CD4-positive, alpha-beta T cell (primary cell): ENCODE results near the gene STK24. TPM values are rescaled to one million over a fixed set of nuclear protein-coding genes. Genes with fewer than 3 reads are reported as not detected.

Source experiments
- ATAC-seq: fragments of 200-7000 bp; cut with Tn5 transposase; one replicate; pipeline ENCODE4 v1.10.0; 2022; ENCODE audit warnings: mild to moderate bottlenecking; ENCODE audit not compliant: poor library complexity
- CTCF ChIA-PET: fragments of 350-600 bp; sonication (Branson Sonifier 250); formaldehyde crosslinking; loops from one replicate; lab custom pipeline; 2021; ENCODE audit warnings: antibody characterized with exemption, inconsistent platforms; lab: Charles Lee
- POLR2A ChIA-PET: fragments of 350-600 bp; sonication (Branson Sonifier 250); formaldehyde crosslinking; loops from one replicate; lab custom pipeline; 2021; ENCODE audit warnings: antibody characterized with exemption, inconsistent platforms; lab: Charles Lee
- DNase-seq, 14 experiments: peaks; one replicate each; pipeline ENCODE4 v3.0.0-alpha.2; 2013 to 2020; ENCODE audit warnings: mixed read lengths in 2 of 14
- H3K27ac ChIP-seq, 2 donors: one replicate each; pipeline versions ENCODE4 v1.5.1 to v1.7.0; 2013; ENCODE audit warnings: low read length in 2 of 2, low read depth in 1 of 2, mild to moderate bottlenecking in 1 of 2
- H3K27me3 ChIP-seq, 2 experiments: 1 replicate in 1 of 2; 2 replicates in 1 of 2; pipeline versions ENCODE4 v1.6.1 to v1.7.0; 2013; ENCODE audit warnings: low read length in 2 of 2, control low read depth in 1 of 2, mild to moderate bottlenecking in 1 of 2, moderate library complexity in 1 of 2; ENCODE audit not compliant: insufficient read depth in 2 of 2, control insufficient read depth in 1 of 2
- H3K36me3 ChIP-seq: one replicate; pipeline ENCODE4 v1.6.1; 2013; ENCODE audit warnings: low read length, control low read depth; ENCODE audit not compliant: insufficient read depth
- H3K4me1 ChIP-seq: one replicate; pipeline ENCODE4 v1.6.1; 2013; ENCODE audit warnings: low read length, control low read depth; ENCODE audit not compliant: insufficient read depth
- H3K4me3 ChIP-seq: one replicate; pipeline ENCODE4 v1.5.1; 2013; ENCODE audit warnings: mild to moderate bottlenecking, low read length, moderate library complexity
- H3K9me3 ChIP-seq, 2 experiments: 1 replicate in 1 of 2; 2 replicates in 1 of 2; pipeline versions ENCODE4 v1.6.1 to v1.7.0; 2013; ENCODE audit warnings: low read length in 2 of 2, mild to moderate bottlenecking in 2 of 2, control low read depth in 1 of 2, moderate library complexity in 1 of 2; ENCODE audit not compliant: control insufficient read depth in 1 of 2, insufficient read depth in 1 of 2
- H3K27ac Mint-ChIP-seq: one replicate; pipeline ENCODE4 v1.8.0; 2020; ENCODE audit warnings: mixed read lengths
- H3K27me3 Mint-ChIP-seq: one replicate; pipeline ENCODE4 v1.8.0; 2021; ENCODE audit warnings: mixed read lengths
- H3K36me3 Mint-ChIP-seq: one replicate; pipeline ENCODE4 v1.8.0; 2021; ENCODE audit warnings: low read depth, mixed read lengths
- H3K4me1 Mint-ChIP-seq: one replicate; pipeline ENCODE4 v1.8.0; 2021; ENCODE audit warnings: low read depth, mixed read lengths
- H3K4me3 Mint-ChIP-seq: one replicate; pipeline ENCODE4 v1.8.0; 2020; ENCODE audit warnings: mild to moderate bottlenecking, mixed read lengths
- H3K9me3 Mint-ChIP-seq: one replicate; pipeline ENCODE4 v1.8.0; 2020; ENCODE audit warnings: mixed read lengths
- intact Hi-C, 2 experiments: fragments of 100-400 bp; cut with DNase I in 1 of 2; cut with micrococcal nuclease in 1 of 2; formaldehyde crosslinking; loops; one replicate each; pipeline versions ENCODE4 v1.15.1 to v1.9.0; 2023 to 2025; cut with DNase I, micrococcal nuclease
- total RNA-seq, 174 experiments: library from RNA in 2 of 174; stranded (reverse) in 2 of 174; gene quantifications; one replicate each; pipeline ENCODE4 v1.2.3 and lab custom pipeline; 2021 to 2026
- TF ChIP-seq, protein P1 (sequence below): fragments of 200-600 bp; IDR thresholded peaks from one replicate; pipeline ENCODE4 v1.8.0; 2022; ENCODE audit warnings: antibody characterized with exemption, mild to moderate bottlenecking

The STK24 gene
- total RNA-seq, 2 experiments from 2014 or later: 82.3 to 85.2 TPM

DNA sequence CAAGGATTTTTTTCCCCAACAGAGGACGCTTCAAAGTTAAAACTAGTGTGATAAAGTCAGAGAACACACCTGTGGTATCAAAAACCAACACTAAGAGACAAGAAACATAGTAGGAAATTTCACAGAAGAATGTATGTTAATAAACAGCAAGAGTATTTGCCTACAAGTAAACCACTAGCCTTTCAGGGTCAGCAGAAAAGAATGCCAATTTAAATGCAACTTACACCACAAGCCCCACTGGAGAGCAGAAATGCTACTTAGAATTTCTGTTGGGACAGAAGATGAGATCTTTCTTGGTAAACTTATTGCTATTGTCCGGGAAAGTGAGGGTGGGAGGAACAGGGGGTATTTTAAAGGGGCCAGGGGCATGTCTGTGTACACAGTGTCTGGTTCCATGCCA, 68.6 kb downstream of the STK24 start:
- ATAC-seq: no peak
- ChIA-PET POLR2A (interaction anchor here (0.9 to 1.2 kb wide), 2 partner anchors 16 to 32 kb away, joined by 3 read pairs; no protein-coding TSS in a partner anchor), CTCF (interaction anchor here (1.5 kb wide), 1 partner anchor 10 kb away, joined by 3 read pairs; no protein-coding TSS in a partner anchor)
- intact Hi-C loops: loop anchor here in 1 of 2 experiments (2.0 kb wide), 1 partner anchor 19 kb away; no protein-coding TSS in a partner anchor
- Mint-ChIP-seq H3K36me3 (peaks cover 57% of the 10 kb centered on the region), H3K4me1 (peaks cover 96% of the 10 kb centered on the region), H3K9me3 (no peaks in the 10 kb centered on the region), H3K27ac (peak overlapping the region; percentile 82), H3K4me3 (no peak overlapping the region), H3K27me3 (no peaks in the 10 kb centered on the region)
- H3K27ac ChIP-seq: peak overlapping the region in 1 of 2 donors; percentile 9
- no peak overlapping the region for H3K4me3 ChIP-seq
- TF ChIP-seq, protein P1, sequence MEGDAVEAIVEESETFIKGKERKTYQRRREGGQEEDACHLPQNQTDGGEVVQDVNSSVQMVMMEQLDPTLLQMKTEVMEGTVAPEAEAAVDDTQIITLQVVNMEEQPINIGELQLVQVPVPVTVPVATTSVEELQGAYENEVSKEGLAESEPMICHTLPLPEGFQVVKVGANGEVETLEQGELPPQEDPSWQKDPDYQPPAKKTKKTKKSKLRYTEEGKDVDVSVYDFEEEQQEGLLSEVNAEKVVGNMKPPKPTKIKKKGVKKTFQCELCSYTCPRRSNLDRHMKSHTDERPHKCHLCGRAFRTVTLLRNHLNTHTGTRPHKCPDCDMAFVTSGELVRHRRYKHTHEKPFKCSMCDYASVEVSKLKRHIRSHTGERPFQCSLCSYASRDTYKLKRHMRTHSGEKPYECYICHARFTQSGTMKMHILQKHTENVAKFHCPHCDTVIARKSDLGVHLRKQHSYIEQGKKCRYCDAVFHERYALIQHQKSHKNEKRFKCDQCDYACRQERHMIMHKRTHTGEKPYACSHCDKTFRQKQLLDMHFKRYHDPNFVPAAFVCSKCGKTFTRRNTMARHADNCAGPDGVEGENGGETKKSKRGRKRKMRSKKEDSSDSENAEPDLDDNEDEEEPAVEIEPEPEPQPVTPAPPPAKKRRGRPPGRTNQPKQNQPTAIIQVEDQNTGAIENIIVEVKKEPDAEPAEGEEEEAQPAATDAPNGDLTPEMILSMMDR: no peak
- DNase-seq: no peak
- peaks cover 28% of the 10 kb centered on the region for H3K36me3 ChIP-seq
- no peaks in the 10 kb centered on the region for H3K9me3 ChIP-seq
- H3K4me1 ChIP-seq: peaks cover 76% of the 10 kb centered on the region
- H3K27me3 ChIP-seq: no peaks in the 10 kb centered on the region

- Mint-ChIP-seq H3K9me3 (no peaks in the 10 kb centered on the region), H3K4me3 (no peak overlapping the region), H3K4me1 (peaks cover 95% of the 10 kb centered on the region), H3K27me3 (no peaks in the 10 kb centered on the region), H3K36me3 (peaks cover 52% of the 10 kb centered on the region), H3K27ac (peak overlapping the region; percentile 22)
- Histone ChIP-seq H3K9me3 (no peaks in the 10 kb centered on the region), H3K4me1 (peaks cover 74% of the 10 kb centered on the region), H3K27ac (no peak overlapping the region), H3K27me3 (no peaks in the 10 kb centered on the region), H3K36me3 (peaks cover 23% of the 10 kb centered on the region), H3K4me3 (no peak overlapping the region)
- TF ChIP-seq, protein P1: no peak
- POLR2A ChIA-PET: interaction anchor here (0.9 kb wide), 1 partner anchor 15 kb away, joined by 3 read pairs; no protein-coding TSS in a partner anchor
- ATAC-seq (no peak), DNase-seq (peak in 1 of 14 experiments; percentile 28)
- intact Hi-C loops: no loop called here
- CTCF ChIA-PET: no interaction called here
These were observed 69.6 kb downstream of the STK24 start for GRCh38 chr13:98507282-98507797.

GRCh38 chr13:98506728-98507230, 70.1 kb downstream of the STK24 start:
- Histone ChIP-seq H3K27me3 (no peaks in the 10 kb centered on the region), H3K9me3 (no peaks in the 10 kb centered on the region), H3K4me3 (no peak overlapping the region), H3K27ac (no peak overlapping the region), H3K36me3 (peaks cover 23% of the 10 kb centered on the region), H3K4me1 (peaks cover 73% of the 10 kb centered on the region)
- Mint-ChIP-seq H3K27ac (peak overlapping the region; percentile 12), H3K36me3 (peaks cover 47% of the 10 kb centered on the region), H3K9me3 (no peaks in the 10 kb centered on the region), H3K4me3 (no peak overlapping the region), H3K4me1 (peaks cover 97% of the 10 kb centered on the region), H3K27me3 (no peaks in the 10 kb centered on the region)
- CTCF ChIA-PET: no interaction called here
- TF ChIP-seq, protein P1: no peak
- POLR2A ChIA-PET: no interaction called here
- ATAC-seq: no peak
- intact Hi-C loops: no loop called here
- no peak for DNase-seq
